Prostate gland (tissue), 2 donors: Measurements from ENCODE around the gene CHRNA4. TPM values are rescaled to one million over a fixed set of nuclear protein-coding genes. Genes with fewer than 3 reads are reported as not detected.

ENCODE experiments used
- DNase-seq: peaks from one replicate; pipeline ENCODE4 v3.0.0-alpha.2; 2019; ENCODE audit warnings: low spot score
- H3K27ac ChIP-seq, 2 donors: fragments of 200-600 bp; sonication (generic); 2 replicates each; pipeline ENCODE4 v1.5.1; 2017 to 2019
- H3K27me3 ChIP-seq: fragments of 200-600 bp; sonication (generic); replicated peaks from 2 replicates; pipeline ENCODE4 v1.5.1; 2019; ENCODE audit not compliant: insufficient read depth
- H3K36me3 ChIP-seq, 2 donors: fragments of 200-600 bp; sonication (generic); 1 replicate in 1 of 2; 2 replicates in 1 of 2; pipeline versions ENCODE4 v1.5.1 to v1.8.1; 2017 to 2019
- H3K4me1 ChIP-seq: fragments of 200-600 bp; sonication (generic); replicated peaks from 2 replicates; pipeline ENCODE4 v1.5.1; 2019
- H3K4me3 ChIP-seq, 2 donors: fragments of 200-600 bp; sonication (generic); 2 replicates each; pipeline ENCODE4 v1.5.1; 2017 to 2019
- H3K9me3 ChIP-seq: fragments of 200-600 bp; sonication (generic); 2 replicates; pipeline ENCODE4 v1.5.1; 2017
- CTCF ChIP-seq, 4 experiments: fragments of 200-600 bp in 2 of 4; fragments of 450-650 bp in 2 of 4; sonication (generic) in 2 of 4; IDR thresholded peaks; 1 replicate in 3 of 4; 2 replicates in 1 of 4; pipeline ENCODE4 v1.5.1; 2016 to 2019; ENCODE audit warnings: antibody characterized with exemption in 4 of 4, mild to moderate bottlenecking in 2 of 4, moderate library complexity in 2 of 4
- POLR2A ChIP-seq: fragments of 450-650 bp; IDR thresholded peaks from one replicate; pipeline ENCODE4 v1.6.1; 2016; ENCODE audit warnings: antibody characterized with exemption, mild to moderate bottlenecking
- POLR2AphosphoS5 ChIP-seq: sonication (generic); formaldehyde crosslinking; IDR thresholded peaks from one replicate; pipeline ENCODE4 v1.6.1; 2017; ENCODE audit warnings: antibody characterized with exemption
- WGBS: methylation state at CpG from one replicate; pipeline ENCODE4 v1.1.5; 2018; 5-methylcytosine and 5-hydroxymethylcytosine counted together
- intact Hi-C: fragments of 100-400 bp; cut with DNase I; formaldehyde crosslinking; loops from one replicate; pipeline ENCODE4 v1.14.2; 2022
- total RNA-seq, 2 donors: library from RNA; depleted of rRNA; stranded (reverse); fragments of >200 nt; gene quantifications; one replicate each; pipeline ENCODE4 v1.1.0, GENCODE V29; 2016

The CHRNA4 gene
- total RNA-seq, 2 donors from 2014 or later, result 7.2 TPM; not detected in 1

- no peaks in the 10 kb centered on the region for H3K4me1 ChIP-seq
- DNase-seq, result no peak
- no peaks in the 10 kb centered on the region for H3K9me3 ChIP-seq
- intact Hi-C loops, result no loop called here
- H3K27ac ChIP-seq, result no peak overlapping the region
- no peak for TF ChIP-seq POLR2A
- no peak for TF ChIP-seq POLR2AphosphoS5
- TF ChIP-seq CTCF (IDR thresholded peaks at IDR 0.05), result no peak
- H3K4me3 ChIP-seq, result no peak overlapping the region
- WGBS, result 72% methylated on average over 22 of the region's 22 CpGs
- H3K36me3 ChIP-seq, result no peaks in the 10 kb centered on the region
- H3K27me3 ChIP-seq, result no peaks in the 10 kb centered on the region
Measured at GRCh38 chr20:63332488-63333240, 28.5 kb downstream of the CHRNA4 start.

DNA sequence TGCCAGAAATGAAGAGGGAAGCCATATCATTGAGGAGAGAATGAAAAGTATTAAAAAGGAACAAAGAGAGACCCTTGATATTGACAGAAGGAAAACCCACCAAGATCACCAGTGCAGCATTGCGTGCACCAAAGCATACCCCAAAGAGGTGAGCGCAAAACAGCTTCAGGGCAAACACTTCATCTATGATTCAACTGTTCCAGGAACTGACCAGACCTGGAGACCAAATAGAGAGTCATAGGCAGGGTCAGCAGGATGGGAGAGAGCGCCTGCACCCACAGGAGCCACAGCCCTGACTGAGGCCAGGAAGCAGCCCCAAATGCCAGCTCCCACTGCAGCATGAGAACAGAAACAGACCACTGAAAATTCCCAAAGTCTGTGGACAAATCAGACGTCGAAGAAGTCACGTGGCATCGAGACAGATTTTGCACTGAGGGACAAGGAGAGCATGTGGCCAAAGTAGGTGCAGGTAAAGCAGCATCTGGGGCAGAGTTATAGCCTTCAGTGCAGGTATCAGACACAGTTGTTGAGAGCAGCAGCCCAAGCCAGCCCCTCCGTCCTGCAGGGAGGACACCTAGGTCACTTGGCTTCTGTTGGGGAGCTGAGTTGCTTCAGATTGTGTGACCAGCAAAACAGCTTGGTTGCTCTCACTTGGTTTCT, 29.3 kb downstream of the CHRNA4 start:
- WGBS, result 97% methylated on average over 8 of the region's 8 CpGs

DNA sequence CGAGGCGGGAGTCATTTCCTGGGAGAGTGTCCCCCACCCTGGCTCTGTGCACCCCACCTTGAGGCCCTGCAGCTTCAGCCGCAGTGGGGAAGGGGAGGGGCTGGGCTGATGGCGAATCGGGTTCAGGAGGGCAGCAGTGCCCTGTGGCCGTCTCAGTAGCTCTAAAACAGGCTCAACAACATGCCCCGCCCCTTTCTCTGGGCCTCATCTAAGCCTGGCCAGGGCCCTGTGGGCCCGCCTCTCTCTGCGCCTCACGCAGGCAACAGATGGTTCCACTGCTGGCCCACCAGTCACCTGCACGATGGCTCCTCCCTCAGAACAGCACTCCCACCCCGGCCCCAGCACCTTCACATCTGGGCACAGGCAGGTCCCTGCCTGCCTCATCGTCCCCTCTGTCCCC, 30.2 kb downstream of the CHRNA4 start:
- no peaks in the 10 kb centered on the region for H3K27me3 ChIP-seq
- TF ChIP-seq POLR2AphosphoS5 (no peak), POLR2A (no peak), CTCF (IDR thresholded peaks at IDR 0.05) (no peak)
- DNase-seq, result no peak

More for the DNA sequence above, 29.3 kb downstream of the CHRNA4 start:
- no peak for DNase-seq
- Histone ChIP-seq H3K36me3 (no peaks in the 10 kb centered on the region), H3K27me3 (no peaks in the 10 kb centered on the region), H3K4me3 (no peak overlapping the region), H3K4me1 (no peaks in the 10 kb centered on the region), H3K27ac (no peak overlapping the region), H3K9me3 (no peaks in the 10 kb centered on the region)
- TF ChIP-seq POLR2AphosphoS5 (no peak), POLR2A (no peak), CTCF (IDR thresholded peaks at IDR 0.05) (no peak)
- intact Hi-C loops, result no loop called here

DNA sequence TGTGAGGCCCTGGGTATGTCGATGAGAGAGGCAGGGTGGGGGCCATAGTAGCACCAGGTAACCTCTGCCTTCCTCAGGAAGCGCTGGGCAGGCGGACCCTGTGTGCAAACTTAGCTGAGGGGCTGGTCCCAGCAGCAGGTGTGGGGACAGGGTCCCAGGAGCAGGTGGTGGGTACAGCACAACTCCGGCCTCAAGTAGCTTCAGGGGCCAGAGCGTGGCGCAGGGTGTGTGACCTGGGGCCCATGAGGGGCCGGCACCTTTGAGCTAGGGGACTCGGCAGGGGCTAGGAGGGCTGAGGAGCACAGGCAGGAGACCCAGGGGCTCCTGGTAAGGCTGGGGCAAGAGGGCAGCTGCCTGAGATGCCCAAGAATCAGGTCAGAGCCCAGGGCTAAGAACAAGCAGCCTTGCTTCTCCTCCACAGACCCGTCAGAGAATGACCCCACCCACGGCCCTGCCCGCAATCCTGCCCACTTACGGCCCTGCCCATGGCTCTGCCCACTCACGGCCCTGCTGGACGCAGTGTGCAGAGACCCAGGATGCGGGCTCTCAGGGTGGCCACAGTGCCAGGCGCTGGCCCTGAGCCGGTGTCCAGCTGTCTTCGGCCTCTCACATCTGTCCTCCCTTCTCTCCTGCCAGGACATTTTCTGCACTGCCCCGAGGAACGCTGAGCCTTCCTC, 30.9 kb downstream of the CHRNA4 start:
- Histone ChIP-seq H3K27ac (no peak overlapping the region), H3K27me3 (no peaks in the 10 kb centered on the region), H3K4me1 (no peaks in the 10 kb centered on the region), H3K4me3 (no peak overlapping the region), H3K9me3 (no peaks in the 10 kb centered on the region), H3K36me3 (no peaks in the 10 kb centered on the region)
- intact Hi-C loops, result no loop called here
- WGBS, result 77% methylated on average over 20 of the region's 20 CpGs
- TF ChIP-seq POLR2AphosphoS5, result no peak
- TF ChIP-seq CTCF (IDR thresholded peaks at IDR 0.05), result no peak
- TF ChIP-seq POLR2A, result no peak
- no peak for DNase-seq

More for the DNA sequence above, 30.2 kb downstream of the CHRNA4 start:
- intact Hi-C loops, result no loop called here
- H3K4me3 ChIP-seq, result no peak overlapping the region
- H3K4me1 ChIP-seq, result no peaks in the 10 kb centered on the region
- no peaks in the 10 kb centered on the region for H3K36me3 ChIP-seq
- H3K27ac ChIP-seq, result no peak overlapping the region
- WGBS, result 47% methylated on average over 13 of the region's 13 CpGs
- H3K9me3 ChIP-seq, result no peaks in the 10 kb centered on the region
